GM19351 (cell line): ENCODE data around the gene PHF19.

ENCODE experiments used
- ATAC-seq: cut with Tn5 transposase; IDR thresholded peaks from one replicate; pipeline ENCODE4 v1.9.1; 2021; ENCODE audit warnings: mild to moderate bottlenecking, moderate library complexity; ENCODE audit not compliant: unreplicated experiment

PHF19 gene

GRCh38 chr9:120855827-120856670 is 20.9 kb downstream of the PHF19 start:
- ATAC-seq, result no peak

GRCh38 chr9:120854596-120855327 is 22.2 kb downstream of the PHF19 start:
- no peak for ATAC-seq

- no peak for ATAC-seq
These were observed 23.8 kb downstream of the PHF19 start for GRCh38 chr9:120853198-120853597.

- no peak for ATAC-seq
These were observed 24.6 kb downstream of the PHF19 start for GRCh38 chr9:120852240-120853010.

GRCh38 chr9:120851449-120851848 is 25.5 kb downstream of the PHF19 start:
- no peak for ATAC-seq

- no peak for ATAC-seq
These were observed 26.7 kb downstream of the PHF19 start for GRCh38 chr9:120850315-120850714.

GRCh38 chr9:120846906-120847305 is 30.1 kb downstream of the PHF19 start:
- no peak for ATAC-seq

- ATAC-seq, result no peak
These were observed 30.6 kb downstream of the PHF19 start for GRCh38 chr9:120846251-120846889.

- ATAC-seq, result no peak
These were observed 31.7 kb downstream of the PHF19 start for GRCh38 chr9:120845255-120845654.

- ATAC-seq, result peak; percentile 99
These were observed 34.1 kb downstream of the PHF19 start, which contains the start of gene PSMD5 for GRCh38 chr9:120842685-120843485. PSMD5 (minus strand) TSS chr9:120842922; CDS start chr9:120842909, 13 bp downstream.

GRCh38 chr9:120841930-120842684 is 34.9 kb downstream of the PHF19 start:
- peak; percentile 4 for ATAC-seq

- ATAC-seq, result no peak
These were observed 37.8 kb downstream of the PHF19 start for GRCh38 chr9:120839146-120839545.

GRCh38 chr9:120837921-120838320 is 39.1 kb downstream of the PHF19 start:
- ATAC-seq, result no peak

GRCh38 chr9:120833325-120833724 is 43.7 kb downstream of the PHF19 start:
- no peak for ATAC-seq

- no peak for ATAC-seq
These were observed 44.2 kb downstream of the PHF19 start for GRCh38 chr9:120832807-120833206.

- no peak for ATAC-seq
These were observed 46.1 kb downstream of the PHF19 start for GRCh38 chr9:120830865-120831264.

- ATAC-seq, result no peak
These were observed 46.8 kb downstream of the PHF19 start for GRCh38 chr9:120830151-120830550.

GRCh38 chr9:120829650-120830049 is 47.3 kb downstream of the PHF19 start:
- no peak for ATAC-seq

GRCh38 chr9:120820095-120820494 is 56.9 kb downstream of the PHF19 start:
- ATAC-seq, result no peak
